Measurements from ENCODE around the gene MIR17HG.
"Not testable (repeated sequence)": the region's sequence is repeated elsewhere in the genome, so short reads cannot be mapped to it uniquely, and the experiment has no call there.

MIR17HG gene

DNA sequence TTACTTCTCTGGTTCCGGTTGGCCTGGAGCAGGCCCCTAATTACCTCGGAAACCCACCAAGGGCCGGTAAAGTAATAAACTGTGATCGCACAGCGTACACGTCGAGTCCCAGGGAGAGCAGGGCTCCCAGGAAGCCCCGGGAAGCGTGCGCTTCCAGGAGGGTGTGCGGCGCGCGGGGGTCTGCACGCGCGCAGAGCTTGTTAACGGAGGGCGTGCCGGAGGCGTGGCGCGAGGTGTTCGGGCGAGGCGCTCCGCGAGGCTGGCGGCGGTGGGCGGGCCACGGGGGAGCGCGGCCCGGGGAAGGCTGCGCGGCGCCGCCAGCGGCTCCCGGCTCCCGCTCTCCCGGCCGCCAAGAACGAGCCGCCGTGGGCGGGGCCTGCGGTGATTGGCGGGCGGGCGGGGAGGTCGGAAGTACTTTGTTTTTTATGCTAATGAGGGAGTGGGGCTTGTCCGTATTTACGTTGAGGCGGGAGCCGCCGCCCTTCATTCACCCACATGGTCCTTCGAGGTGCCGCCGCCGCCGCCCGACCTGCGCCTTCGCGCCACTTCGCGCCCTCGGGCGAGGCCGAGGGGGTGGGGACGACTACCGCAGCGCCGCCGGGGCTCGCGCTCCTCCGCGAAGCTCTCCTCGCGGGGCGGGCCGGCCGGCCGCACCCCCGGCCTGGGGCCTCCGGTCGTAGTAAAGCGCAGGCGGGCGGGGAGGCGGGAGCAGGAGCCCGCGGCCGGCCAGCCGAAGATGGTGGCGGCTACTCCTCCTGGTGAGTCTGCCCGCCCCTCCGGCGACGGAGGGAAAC, at the start of gene MIR17HG:
MIR17HG (plus strand) TSS at position 486 of the 794 bp plus-strand sequence.
- peak; percentile 95 for DNase-seq

DNA sequence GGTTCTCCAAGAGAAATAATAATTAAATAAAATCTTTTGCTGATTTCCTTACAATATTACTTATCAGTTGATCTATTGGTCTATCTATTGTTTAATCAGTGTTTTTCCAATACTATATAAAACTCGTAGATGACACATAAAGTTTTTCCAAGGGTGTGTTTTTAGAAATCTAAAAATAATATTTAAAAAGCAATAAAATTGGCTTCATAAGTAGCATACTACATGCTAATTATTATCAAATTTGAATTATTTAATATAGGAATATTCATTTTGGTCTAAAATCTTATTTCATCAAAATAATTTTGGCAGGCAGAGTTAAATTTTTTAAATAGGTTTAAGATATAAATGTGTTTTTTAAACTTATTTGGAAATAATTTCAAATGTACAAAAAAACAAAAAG, 49.4 kb upstream of the MIR17HG start:
- DNase-seq: no peak

DNA sequence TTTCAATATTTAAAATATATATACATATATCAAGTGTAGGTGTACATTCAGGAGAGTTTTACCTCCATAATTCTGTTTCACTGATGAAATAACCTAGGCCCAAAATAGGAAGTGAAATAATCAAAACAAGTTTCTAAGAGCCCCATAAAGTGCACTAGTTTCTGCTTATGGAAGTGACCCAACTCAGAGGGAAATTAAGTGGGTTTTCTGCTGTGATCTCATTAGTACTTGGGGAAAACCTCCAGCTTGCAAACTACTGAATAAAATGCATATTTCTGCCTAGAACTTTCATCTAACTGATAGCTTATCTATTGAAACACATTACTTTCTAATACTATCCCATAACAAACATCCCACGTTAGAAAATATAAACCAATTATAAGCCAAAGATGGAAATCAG, 45.4 kb upstream of the MIR17HG start:
- no peak for DNase-seq

DNA sequence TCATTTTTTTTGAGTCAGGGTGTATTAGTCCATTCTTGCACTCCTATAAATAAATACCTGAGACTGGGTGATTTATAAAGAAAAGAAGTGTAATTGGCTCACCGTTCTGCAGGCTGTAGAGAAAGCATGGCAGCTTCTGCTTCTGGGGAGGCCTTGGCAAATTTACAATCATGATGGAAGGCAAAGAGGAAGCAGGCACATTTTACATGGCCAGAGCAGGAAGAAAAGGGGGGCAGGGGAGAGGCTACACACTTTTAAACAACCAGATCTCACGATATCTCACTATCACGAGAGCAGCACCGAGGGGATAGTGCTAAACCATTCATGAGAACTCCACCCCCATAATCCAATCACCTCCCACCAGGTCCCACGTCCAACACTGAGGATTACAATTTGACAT, 44.5 kb upstream of the MIR17HG start:
- DNase-seq: no peak

DNA sequence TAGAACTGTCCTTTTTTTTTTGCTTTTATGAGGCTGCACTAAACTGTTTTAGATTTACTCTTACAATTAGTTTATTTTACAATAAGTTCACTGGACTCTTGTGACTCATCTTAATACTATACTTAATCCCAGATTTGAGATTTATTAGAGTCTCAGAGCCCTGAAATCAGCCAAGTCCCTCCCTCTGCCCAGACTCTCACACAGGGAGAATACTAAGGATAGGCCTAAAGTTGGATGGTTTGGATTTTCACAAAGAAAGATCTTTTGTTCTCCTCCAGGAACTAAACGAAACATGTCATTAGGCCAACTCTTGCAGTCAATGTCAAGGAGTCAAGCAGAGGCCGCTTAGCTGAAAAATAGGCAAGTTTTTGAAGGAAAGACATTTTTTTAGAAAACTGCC, 42.7 kb upstream of the MIR17HG start:
- DNase-seq: no peak

DNA sequence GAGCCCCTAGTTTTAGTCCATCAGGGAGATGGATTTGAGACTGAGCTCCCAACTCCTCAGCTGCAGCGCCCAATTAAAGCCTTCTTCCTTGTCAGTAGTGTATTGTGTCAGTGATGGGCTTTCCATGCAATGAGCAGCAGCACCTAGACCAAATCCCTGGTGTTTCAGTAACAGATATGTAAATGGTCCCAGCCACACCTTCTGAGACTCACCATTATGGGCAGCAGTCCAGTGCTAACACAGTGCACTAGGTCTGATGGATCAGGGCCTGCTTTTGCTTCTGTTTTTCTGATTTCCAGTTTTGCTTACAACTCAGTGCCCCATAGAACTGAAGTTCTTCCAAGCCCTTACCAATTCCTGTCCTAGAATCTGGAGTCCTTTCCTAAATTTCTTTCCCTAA, 41.8 kb upstream of the MIR17HG start:
- DNase-seq: no peak

DNA sequence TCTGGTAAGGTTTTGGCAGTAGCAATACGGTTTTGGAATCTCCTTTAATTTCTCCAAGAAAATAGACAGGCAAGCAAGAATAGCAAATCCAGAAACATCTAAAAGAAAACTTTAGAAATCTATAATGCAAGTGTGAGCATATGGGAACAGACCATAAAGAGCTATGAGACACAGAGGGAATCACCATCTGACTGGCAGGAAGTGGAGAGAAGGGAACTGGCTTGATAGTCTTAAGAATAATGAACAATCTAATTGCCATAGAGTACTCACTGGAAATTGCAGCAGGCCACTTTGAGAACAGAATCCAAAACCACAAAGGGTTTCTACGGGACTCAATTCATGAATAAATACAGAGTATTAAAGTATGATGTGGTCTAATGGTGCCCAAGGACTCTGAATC, 39.6 kb upstream of the MIR17HG start:
- no peak for DNase-seq

DNA sequence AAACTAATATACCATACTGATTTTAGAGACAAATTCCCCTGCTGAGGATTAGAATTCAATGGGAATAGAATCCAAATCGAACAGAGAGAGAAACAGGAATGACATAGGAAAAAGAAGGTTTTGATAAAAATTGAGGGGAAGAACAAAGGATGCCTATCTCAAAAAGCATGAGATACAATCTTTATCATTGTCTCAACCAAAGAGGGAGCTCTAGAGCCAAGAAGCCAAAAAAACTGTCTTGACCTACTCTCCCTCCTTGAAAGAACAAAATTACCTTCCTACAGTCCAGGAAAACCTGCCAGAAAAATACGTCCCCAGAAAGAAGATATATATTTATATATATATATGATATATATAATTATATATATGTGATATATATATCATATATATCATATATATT, 39.2 kb upstream of the MIR17HG start:
- DNase-seq: no peak

DNA sequence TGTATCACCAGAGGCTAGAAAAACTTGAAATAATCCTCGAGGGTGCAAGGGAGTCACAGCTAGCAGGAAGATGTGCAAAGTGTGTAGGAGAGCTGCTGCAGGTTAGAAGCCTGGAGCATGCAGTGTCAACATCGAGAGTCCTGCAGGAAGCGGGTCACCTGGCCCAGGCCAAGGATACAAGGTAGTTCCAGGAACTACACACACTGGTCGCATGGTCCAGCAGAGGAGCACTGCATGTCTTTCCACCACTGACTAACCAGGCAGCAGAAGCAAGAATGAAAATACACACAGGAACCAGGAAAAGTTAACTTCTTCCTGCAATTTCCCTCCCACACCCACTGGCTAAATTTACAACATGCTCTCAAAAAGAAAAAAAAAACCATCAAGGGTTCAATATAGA, 36.0 kb upstream of the MIR17HG start:
- no peak for DNase-seq

DNA sequence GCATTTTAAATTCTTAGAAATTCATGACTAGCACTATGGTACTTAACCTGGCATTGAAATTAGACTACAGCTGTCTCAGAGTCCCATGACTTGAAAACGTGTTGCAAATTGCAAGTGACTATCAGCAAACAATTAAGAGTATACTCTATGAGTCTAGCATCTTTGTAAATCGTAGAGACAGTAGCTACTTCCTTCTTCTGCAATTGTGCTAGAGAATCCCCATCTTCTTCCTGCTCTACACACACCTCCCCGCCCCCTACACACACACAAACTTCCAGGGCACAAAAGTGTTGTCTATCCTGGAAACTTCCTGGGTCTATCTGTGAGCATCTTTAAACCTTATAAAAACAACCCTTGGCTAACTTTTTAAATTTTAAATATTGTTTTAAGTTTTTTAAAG, 35.2 kb upstream of the MIR17HG start:
- DNase-seq: no peak

DNA sequence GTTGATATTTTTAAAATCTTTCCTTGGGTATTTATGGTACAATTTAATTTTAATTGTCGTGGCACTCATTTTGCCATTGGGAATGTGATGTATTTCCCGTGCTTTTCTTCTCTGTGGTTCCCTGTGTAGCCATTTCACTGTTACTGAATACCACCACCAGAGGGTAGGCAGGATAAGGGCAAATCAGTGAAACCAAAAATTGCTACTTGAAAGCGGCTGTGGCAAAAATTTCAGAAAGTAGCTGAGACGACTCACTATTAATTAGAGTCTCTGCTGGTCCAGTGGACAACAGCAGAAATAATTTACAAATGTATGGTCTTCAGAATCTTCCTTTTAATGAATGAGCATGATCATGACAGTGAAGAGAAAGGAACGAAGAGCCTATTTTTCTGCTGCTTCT, 34.4 kb upstream of the MIR17HG start:
- no peak for DNase-seq

DNA sequence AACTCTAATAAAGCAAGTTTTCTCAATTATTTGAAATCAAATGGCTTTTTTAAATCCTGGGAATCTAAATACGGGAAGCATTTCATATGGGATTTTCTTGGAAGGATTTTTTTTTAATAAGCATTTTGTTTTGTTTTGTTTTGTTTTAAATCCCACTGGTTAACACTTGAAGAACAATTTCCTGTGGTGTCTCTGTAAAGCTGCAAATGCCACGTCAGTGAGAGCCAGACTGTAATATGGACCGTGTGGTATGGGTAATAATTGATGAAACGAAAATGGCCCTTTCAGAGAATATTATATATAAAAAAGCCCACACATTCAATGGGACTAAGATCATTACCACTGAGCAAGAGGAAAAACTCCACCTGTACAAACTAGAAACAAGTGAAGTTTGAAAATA, 33.9 kb upstream of the MIR17HG start:
- DNase-seq: no peak

DNA sequence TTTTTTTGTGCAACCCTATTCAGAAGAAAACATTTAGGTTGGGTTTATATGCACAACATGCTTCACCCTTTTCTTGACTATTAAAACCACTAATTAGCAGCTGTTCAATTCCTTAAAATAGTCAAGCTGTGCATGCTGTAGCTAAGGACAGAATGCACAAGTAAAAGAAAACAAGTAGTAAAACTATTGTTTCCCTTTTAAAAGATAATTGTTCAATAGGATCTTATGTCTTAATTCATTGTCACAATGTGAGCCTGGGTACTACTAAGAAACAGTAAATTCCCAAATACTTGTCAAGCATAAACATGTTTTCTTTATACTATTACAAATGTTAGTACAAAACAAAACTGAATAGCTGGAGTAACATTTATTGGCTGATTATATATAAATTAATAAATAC, 32.6 kb upstream of the MIR17HG start:
- DNase-seq: no peak

DNA sequence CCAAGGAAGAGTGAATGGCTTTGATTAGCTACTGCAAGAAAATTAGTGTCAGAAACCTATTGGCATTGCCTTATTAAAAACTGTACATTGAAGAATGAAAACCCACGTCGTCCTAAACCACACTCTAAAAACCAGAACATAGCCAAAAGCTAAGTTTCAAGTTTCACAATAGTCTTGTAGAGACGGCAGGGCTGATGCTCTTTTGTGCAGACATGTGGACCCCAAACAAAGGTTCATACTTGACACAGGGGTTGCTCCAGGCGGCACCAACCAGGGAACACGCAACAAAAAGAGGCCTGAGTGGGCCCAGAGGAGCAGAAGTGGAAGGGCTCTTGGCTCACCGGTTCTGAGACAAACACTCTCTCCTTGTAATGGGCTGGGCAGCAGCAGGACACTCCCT, 28.6 kb upstream of the MIR17HG start:
- no peak for DNase-seq

DNA sequence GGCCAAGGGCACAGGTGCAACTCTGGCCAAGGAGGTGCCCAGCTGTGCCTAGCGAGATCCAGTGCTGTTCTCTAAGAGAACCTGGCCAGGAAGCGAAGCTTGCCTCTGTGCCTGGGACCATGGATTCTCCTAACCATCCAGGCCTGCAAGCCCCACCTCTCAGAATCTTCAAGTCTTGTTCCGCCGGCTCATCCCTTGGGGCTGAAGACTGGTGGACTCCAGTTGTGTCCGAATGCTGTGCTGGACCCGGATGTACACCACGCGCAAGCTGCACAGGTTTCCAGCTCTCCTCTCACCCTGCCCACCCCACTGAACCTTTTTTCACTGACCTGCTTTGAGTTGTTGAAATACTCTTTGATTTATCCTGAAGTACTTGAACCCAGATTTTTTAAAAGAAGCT, 27.5 kb upstream of the MIR17HG start:
- no peak for DNase-seq

DNA sequence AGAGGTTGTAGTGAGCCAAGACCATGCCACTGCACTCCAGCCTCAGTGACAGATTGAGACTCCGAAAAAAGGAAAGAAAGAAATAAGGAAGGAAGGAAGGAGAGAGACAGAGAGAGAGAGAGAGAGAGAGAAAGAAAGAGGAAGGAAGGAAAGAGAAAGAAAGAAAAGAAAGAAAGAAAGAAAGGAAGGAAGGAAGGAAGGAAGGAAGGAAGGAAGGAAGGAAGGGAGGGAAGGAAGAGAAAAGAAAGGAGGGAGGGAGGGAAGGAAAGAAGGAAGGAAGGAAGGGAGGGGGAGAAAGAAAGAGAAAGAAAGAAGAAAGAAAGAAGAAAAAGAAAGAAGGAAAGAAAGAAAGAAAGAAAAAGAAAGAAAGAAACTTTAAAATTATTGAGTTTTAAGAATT, 26.5 kb upstream of the MIR17HG start:
- not testable (repeated sequence) for DNase-seq

DNA sequence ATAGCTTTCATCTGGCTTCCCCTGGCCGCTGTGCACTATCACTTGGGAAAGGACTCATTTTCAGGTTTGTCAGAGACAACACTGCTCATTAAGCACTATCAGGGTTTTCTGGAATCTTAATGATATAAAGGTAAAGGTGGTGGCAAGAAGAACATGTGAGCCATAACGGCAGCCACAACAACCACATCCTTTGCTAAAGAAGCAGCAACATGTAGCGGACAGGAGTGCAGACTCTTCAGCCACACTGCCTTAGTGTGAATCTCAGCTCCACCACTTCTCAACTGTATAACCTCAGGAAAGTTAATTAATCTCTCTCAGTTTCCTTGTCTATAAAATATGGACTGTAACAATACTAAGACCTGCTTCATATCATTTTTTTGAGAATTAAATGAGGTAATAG, 24.1 kb upstream of the MIR17HG start:
- DNase-seq: no peak

DNA sequence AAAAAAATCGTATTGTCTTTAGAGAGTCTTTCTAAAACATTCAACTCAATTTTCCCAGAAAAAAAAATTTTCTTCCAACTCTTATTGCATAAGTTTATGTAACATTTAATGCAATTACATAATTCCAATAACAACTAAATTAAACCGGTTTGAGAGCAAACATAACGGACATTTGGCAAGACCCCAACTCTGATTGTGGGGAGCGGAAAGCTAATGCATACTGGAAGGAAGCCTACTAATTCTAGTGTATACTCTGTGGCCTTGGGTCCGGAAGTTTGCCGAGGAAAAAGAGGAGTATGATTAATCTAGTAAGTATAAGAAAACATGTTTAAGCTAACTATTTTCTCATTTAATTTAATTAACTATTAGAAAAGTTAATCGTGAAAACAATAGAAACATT, 21.3 kb upstream of the MIR17HG start:
- no peak for DNase-seq

DNA sequence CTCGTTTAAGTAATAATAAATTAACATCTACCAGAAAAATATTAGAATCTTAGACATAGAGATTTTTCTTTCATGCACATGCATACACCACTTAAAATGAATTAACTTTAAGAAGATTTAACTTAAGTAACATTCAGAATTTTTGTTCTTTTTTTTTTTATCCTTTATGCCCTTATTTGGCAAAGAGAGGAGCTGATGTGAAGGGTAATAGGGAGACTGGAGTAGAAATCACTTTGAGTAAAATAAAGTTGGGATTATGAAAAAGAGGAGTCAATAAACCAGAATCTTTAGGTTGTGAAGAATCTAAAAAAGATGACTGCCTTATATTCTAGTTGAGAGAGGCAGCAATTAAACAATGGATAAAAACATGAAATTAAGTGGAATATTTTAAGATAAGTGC, 18.8 kb upstream of the MIR17HG start:
- no peak for DNase-seq

DNA sequence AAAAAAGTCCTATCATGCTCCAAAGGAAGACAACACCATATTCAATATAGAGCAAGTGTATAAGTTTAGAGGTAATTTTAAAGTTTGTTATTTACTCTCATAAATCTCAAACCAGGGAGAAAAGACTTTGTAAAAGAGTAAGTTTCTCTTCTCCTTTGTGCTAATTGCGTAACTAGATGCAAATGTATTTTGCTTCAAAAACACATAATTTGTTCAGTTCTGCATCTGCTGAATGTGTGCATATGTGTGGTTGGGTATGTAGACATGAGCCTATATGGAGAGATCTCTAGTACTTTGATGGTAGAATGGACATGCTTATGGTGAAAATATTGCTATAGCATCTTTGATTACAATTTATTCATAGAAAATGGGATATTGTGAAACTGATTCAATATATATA, 17.8 kb upstream of the MIR17HG start:
- no peak for DNase-seq

DNA sequence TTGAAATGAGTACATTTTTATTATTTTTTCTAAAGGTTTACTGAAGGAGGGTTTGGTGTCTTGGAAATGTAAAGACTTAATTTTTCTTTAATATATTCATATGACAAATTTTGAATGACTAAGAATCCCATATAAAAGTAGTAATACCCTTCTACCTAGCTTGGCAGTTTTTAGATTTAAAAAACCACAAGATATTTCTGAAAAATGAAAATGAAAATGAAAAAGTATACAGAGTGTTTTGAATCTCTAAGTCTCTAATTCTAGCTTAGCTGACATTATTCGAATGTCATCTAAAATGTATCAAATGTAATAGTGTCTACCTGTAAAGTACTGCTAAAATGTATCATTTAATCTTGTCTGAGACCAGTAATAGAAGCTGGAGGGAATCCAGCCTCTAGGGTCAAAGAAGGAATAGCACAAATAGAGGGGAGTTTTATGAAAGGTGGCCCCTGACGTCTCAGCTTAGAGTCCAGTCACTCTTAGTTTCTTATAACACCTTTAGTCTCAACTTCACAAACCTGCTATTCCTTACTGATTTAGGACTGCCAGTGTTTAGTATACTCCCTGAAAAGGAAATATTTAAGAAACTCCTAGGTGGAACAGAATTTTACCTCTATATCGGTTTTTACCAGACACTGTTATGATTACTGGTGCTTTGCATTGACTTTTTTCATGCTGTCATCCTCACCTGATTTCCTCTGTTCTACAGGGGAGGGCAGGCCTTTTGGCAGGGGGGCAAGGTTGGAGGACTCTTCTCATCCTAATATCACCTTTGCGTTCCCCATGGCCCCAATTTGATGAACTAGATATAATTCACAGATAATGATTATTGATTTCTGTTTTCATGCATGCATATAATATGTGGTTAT, 16.2 kb upstream of the MIR17HG start:
- no peak for DNase-seq

DNA sequence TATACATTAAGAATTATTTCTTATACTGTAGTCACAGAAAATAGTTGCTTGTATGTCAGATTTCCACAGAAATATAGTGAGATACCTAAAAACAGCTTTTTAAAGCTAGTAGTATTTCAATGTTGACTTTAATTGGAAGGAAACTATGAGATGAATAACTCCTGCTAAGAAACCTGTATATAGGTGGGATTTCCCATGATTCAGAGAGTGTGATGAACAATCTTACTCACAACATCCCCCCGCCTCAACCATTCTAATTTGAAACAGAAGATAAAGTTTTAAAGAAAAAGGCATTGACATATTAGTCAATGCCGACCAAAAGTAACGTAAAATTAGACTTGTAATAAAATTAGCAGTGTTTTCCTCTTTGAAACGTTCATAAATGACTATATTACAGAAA, 1.4 kb upstream of the MIR17HG start:
- no peak for DNase-seq

DNA sequence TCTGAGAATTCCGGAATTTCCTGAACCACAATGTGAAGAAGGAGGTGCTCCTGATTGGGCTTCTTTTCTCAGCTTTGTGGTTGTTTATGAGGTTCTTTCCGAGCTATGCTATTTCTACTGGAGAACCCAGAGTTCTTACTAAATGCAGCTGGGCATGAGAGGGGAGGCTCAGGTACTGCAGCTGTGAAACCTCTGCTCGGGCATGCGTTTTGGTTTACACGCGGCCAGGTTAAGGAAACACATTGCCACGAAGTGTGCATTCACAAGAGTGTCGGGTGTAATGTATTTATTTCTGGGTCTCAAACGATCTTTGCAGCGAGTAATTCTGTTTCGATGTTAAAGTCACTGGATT, 661 bp upstream of the MIR17HG start:
- DNase-seq: no peak

All from NCI-H187 treated with DMSO at 0.1 percent for 48 hours (cell line).